ENCODE data around the gene TMOD2.

- TF ChIP-seq CTCF (IDR thresholded peaks at IDR 0.05) (no peak), ZFX (IDR thresholded peaks at IDR 0.05; ENCODE audit: borderline replicate concordance) (no peak)
Measured at GRCh38 chr15:51751697-51752683, 593 bp downstream of the TMOD2 start.
